EH (cell line): Measurements from ENCODE around the gene DISP1.

ENCODE experiments used
- DNase-seq: peaks from one replicate; pipeline ENCODE4 v3.0.0-alpha.2; 2015; ENCODE audit warnings: low read depth

The DISP1 gene

GRCh38 chr1:222814536-222815439, at the start of gene DISP1:
DISP1 (plus strand) TSS chr1:222815039; CDS start chr1:222942824, 127,785 bp downstream.
- peak; percentile 76 for DNase-seq

- DNase-seq = no peak
Measured at GRCh38 chr1:222767152-222767571, 47.7 kb upstream of the DISP1 start.

DNA sequence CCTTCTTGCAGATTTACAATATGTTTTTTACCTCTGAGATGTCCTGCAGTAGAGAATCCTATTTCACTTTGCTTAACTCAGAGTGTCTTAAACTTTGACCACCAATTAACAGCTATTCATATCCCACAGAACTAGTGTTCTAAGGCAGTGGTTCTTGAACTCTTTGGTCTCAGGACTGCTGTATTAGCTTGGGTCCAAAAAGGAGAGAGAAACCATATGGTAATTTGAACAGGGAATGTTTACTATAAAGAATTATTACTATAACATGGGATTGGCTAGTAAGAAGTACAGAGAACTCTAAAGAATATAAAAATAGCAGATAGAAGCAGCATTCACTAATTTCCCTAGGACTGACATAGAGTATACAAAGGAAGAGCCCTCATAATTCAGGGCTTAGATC, 46.2 kb upstream of the DISP1 start:
- no peak for DNase-seq

GRCh38 chr1:222769181-222769580, 45.7 kb upstream of the DISP1 start:
- DNase-seq = no peak

DNA sequence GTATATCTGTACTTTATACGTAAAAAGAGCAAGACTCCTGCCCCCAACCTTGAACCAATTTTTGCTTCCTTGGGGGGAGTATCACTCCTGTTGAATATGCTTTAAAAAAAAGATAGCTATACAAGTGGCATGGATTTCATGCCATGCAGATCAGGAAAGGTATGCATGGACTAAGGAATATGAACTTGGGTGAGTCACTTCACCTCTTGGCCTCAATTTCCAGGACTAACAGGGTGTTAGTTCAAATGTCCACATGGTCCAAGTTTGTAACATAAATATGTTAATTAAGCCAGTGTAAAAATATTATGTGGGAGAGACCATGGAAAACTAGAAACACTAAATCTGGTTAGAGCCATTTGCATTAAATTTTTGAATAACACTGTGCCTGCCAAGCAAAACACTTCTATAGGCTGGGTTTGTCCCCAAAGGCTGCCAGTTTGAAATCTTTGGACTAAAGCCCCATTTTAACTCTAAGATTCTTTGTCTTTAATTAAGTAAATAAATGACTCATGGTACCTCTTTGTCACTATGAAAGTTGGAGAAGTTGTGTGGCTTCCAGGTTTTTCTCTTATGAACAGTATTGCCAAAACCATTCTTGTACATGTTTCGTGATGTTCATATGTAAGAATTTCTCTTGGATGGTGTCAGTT, 44.7 kb upstream of the DISP1 start:
- DNase-seq = peak; percentile 1

- peak; percentile 44 for DNase-seq
Measured at GRCh38 chr1:222772996-222773379, 41.9 kb upstream of the DISP1 start.

DNA sequence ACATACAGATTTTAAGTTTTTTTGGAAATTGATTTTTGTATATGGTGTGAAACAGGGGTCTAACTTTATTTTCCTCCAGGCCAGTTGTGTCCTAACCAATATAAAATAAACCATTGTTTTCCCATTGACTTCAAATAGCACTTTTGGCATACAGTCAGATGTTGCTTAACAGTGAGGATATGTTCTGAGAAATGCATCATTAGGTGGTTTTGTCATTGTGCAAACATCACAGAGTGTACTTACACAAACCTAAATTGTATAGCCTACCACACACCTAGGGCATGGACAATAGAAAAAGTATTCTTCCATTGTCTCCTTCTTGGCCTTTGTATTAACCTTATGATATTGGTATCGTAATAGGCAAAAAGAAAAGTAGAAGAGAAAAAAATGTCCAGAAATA, 37.4 kb upstream of the DISP1 start:
- peak; percentile 9 for DNase-seq

DNA sequence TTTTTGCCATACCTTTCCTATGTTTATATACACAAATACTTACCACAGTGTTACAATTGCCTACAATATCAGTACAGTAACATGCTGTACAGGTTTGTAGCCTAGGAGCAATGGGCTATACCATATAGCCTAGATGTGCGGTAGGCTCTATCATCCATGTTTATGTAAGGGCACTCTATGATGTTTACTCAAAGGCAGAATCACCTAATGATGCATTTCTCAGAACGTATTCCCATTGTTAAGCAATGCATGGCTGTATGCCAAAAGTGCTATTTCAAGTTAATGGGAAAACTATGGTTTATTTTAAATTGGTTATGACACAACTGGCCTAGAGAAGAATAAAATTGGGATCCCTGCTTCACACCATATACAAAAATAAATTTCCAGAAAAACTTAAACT, 36.9 kb upstream of the DISP1 start:
- peak; percentile 9 for DNase-seq

DNA sequence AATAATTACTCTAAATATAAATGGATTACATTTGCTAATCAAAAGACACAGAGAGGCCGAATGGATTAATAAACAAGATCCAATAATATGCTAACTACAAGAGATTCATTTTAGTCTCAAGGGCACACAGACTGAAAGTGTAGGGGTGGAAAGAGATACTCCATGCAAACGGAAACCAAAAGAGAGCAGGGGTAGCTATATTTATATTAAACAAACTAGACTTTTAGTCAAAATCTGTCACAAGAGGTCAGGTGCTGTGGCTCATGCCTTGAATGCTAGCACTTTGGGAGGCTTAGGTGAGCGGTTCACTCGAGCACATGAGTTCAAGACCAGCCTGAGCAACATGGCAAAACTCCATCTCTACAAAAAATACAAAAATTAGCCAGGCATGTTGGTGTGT, 33.6 kb upstream of the DISP1 start:
- no peak for DNase-seq

DNA sequence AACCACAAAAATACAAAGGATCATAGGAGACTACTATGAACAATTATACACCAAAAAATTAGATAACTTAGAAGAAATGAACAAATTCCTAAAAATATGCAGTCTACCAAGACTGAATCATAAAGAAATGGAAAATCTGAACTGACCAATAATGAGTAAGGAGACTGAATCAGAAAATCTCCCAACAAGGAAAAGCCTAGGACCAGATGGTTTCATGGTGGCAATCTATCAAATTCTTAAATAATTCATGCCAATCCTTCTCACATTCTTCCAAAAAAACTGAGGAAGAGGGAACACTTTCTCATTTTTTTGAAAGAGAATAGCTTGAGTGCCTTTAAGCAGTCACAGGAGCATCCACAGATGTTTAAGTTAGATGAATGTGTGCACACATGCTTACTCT, 31.8 kb upstream of the DISP1 start:
- no peak for DNase-seq

DNA sequence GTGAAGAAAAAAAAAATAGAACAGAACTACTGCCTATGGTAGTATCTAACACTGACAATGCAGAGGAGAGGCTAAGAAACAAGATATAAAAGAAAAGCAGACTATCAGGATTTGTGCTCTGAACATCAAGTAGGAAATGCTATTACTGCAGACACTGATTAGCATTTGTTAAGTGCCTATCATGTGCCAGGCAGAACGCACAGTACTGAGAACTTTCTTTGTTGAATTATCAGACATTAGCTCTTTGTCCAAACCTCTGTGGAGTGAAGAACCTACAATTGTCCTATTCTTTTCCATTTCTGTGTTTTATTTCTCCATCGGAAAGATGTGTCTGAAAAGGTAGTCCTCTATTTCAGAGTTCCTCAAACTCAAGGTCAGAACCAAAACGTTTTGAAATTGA, 30.5 kb upstream of the DISP1 start:
- no peak for DNase-seq

DNA sequence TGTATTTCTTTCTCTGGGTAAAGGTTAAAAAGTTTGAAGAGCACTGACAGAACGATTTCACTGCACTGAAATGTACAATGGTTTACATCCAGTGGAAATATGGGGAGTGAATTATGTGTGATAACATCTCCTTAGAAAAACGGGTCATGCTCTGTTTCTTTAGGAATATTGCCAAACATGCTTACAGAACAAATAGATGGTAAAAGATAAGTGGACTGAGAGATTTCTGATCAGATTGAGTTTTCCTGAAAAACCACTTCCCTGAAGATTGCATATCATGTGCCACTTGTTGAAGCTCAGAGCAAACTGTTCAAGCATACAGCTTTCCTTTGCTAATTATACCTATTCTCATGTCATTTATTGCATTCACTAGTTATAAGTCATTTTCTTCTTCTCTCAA, 29.9 kb upstream of the DISP1 start:
- DNase-seq = peak; percentile 6

GRCh38 chr1:222785529-222785928, 29.3 kb upstream of the DISP1 start:
- no peak for DNase-seq

DNA sequence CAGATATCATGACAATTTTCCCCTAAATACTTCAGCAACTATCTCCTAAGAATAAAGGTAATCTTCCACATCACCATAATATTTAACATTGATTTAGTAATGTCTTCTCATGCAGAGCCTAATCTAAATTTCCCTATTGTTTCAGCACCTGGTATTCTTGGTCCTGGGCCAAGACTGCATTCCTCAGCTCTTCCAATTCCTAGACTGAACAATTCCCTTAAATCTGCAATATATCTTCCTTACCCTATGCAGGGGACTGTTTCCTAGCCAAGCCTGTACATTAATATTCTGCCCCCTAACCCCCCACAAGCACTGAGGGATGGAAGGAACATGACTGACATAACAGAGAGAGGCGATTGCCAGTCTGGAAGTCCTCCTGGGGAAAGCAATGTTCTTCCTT, 28.7 kb upstream of the DISP1 start:
- peak; percentile 10 for DNase-seq

DNA sequence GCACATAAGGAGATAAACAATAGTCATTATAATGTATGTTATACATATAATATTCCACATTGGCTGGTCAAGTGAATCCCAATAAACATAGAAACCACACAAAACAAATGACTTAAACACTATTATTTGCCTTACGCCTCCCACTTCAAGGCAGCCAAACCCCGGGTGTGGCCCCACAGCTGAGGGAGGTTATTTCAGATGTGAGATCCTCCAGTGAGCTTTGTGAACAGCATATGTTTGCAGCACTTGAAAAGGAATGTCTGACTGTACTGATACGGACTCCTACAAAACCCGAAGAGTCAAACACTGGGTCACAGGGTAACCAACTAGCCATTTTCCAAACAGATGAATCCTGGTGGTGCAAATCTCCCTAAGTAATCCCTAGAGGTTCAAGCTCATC, 27.1 kb upstream of the DISP1 start:
- no peak for DNase-seq

DNA sequence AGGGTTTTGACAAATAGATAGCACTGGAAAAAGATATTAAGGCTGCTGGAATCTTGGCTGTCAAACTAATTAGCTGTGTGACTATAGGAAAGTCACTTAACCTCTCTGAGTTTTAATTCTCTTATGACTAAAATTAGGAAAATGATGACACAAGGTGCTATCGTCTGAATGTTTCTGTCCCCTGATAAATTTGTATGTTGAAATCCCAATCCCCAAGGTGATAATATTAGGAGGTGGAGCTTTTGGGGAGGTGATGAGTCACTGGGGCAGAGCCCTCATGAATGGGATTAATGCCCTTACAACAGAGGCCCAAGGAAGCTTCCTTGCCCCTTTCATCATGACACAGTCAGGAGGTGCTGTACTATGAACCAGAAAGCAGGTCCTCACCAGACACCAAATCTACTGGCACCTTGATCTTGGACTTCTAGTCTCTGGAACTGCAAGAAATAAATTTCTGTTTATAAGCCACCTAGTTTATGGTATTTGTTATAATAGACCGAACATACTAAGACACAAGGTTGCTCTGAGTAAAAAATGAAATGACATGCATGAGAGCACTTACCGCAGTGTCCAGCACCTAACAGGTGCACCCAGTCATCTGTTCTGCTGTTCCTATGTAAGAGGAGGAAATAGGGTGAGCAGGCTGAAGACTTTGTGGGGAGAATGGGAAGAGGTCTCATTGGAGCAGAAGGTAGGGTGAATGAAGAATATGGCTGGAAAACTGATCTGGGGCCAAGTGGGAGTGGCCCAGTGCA, 26.3 kb upstream of the DISP1 start:
- DNase-seq = no peak

DNA sequence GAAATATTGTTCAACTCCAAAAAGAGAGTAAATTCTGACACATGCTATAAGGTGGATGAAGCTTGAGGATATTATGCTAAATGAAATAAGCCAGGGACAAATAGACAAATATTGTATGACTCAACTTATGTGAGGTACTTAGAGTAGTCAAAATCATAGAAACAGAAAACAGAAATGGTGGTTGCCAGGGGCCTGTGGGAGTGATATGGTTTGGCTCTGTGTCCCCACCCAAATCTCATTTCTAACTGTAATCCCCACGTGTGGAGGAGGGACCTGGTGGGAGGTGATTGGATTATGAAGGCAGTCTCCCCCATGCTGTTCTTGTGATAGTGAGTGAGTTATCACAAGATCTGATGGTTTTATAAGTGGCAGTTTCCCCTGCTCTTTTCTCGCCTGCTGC, 24.7 kb upstream of the DISP1 start:
- no peak for DNase-seq

DNA sequence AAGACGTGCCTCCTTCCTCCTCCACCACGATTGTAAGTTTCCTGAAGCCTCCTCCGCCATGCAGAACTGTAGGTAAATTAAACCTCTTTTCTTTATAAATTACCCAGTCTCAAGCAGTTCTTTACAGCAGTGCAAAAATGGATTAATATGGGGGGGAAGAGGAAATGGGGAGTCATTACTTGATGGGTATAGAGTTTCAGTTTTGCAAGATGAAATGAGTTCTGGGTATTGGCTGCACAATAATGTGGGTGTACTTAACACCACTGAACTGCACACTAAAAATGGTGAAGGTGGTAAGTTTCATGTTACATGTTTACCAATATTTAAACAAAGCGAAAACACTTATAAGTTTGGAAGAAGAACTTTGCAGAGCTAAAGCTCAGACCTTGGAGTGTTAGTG, 24.3 kb upstream of the DISP1 start:
- DNase-seq = no peak

- DNase-seq = peak; percentile 30
Measured at GRCh38 chr1:222791006-222791710, 23.7 kb upstream of the DISP1 start.

GRCh38 chr1:222792744-222793143, 22.1 kb upstream of the DISP1 start:
- DNase-seq = peak; percentile 31

DNA sequence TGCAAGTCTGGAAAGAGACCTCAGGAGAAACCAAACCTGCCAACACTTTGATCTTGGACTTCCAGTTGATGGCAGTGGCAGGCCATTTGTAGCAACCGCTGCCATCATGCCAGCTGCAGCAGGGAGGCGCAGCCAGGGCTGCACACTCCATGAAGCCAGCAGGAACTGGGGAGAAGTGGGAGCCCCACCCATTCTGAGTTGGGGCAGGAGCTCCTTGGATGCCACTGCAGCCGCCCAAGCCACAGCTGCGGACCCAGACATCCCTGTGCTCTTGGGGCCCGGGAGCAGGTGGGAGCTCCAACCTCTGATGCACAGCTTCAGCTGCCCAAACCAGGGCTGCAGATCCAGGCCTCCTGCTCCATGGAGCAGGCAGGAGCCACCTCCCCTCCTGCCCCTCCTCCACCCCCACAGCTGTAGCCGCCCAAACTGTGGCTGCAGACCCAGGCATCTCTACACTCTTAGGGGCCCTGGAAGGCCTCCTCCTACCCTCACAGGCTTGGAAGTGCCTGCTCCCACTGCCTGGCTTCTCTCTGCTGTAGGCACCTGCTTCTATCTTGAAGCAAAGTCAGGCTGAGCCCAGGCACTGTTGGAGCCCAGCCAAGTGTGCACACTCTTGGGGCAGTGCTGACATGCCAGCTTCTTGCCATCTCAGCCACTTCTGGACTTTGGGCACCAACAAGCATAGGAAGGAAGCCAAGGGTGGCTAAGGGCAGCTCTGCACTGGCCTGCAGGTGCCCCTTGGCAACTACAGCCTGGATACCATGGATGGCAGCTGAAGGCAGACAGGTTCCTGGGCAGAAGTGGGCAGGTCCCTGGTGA, 20.0 kb upstream of the DISP1 start:
- peak; percentile 34 for DNase-seq
